ENCODE measurements around the gene NECTIN2. TPM values are rescaled to one million over a fixed set of nuclear protein-coding genes. Genes with fewer than 3 reads are reported as not detected.
"Not testable (repeated sequence)": the region's sequence is repeated elsewhere in the genome, so short reads cannot be mapped to it uniquely, and the experiment has no call there.

Gene NECTIN2
- total RNA-seq, 1 donor from 2014 or later = 116 TPM

DNA sequence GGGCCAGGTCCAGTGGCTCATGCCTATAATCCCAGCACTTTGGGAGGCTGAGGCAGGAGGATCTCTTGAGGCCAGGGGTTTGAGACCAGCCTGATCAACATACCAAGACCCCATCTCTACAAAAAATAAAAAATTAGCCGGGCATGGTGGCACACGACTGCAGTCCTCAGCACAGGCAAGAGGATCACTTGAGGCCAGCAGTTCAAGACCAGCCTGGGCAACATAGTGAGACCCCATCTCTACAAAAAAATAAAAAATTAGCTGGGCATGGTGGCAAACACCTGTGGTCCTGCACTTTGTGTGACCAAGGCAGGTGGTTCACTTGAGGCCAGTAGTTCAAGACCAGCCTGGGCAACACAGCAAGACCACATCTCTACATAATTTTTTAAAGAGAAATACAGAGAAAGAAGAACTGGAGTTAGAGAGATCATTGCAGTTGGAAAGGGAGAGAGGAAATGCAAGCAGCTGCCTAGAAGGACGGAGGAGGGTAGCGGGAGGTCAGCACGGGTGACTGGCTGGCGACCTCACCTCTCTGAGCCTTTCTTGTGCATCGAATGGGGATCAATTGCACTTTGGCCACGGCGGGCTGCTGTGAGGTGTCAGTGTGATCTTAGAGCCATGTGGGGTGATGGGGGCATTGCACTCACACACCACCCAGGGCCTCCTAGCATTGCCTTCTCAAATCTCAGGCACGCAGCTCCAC is 23.3 kb upstream of the NECTIN2 start:
- Mint-ChIP-seq H3K27me3 (ENCODE audit: low read depth) (peaks cover 23% of the 10 kb centered on the region), H3K36me3 (ENCODE audit: low read depth) (no peaks in the 10 kb centered on the region), H3K27ac (ENCODE audit: unreplicated experiment) (no peak overlapping the region), H3K4me1 (ENCODE audit: low read depth) (peaks cover 14% of the 10 kb centered on the region), H3K9me3 (ENCODE audit: low read depth) (no peaks in the 10 kb centered on the region), H3K4me3 (ENCODE audit: unreplicated experiment) (no peak overlapping the region)
- TF ChIP-seq, protein P1, sequence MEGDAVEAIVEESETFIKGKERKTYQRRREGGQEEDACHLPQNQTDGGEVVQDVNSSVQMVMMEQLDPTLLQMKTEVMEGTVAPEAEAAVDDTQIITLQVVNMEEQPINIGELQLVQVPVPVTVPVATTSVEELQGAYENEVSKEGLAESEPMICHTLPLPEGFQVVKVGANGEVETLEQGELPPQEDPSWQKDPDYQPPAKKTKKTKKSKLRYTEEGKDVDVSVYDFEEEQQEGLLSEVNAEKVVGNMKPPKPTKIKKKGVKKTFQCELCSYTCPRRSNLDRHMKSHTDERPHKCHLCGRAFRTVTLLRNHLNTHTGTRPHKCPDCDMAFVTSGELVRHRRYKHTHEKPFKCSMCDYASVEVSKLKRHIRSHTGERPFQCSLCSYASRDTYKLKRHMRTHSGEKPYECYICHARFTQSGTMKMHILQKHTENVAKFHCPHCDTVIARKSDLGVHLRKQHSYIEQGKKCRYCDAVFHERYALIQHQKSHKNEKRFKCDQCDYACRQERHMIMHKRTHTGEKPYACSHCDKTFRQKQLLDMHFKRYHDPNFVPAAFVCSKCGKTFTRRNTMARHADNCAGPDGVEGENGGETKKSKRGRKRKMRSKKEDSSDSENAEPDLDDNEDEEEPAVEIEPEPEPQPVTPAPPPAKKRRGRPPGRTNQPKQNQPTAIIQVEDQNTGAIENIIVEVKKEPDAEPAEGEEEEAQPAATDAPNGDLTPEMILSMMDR (IDR thresholded peaks at IDR 0.05) = no peak
- no peak for DNase-seq (ENCODE audit: low spot score)

DNA sequence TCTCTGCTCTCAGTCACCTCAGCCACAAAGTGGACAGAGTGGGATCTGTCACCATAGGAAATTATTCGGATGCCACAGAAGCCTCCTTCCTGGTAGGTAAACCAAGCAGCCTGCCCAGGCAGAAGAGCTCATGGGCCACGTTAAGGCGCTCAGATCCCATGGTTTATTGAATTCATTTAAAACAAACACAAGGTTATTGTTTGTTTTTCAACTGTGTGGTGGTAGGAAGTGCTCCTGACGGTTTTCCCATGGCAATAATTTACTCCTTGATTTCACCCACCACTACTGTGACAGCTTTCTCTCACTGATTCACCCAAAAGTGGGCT is 22.8 kb upstream of the NECTIN2 start:
- no peak for DNase-seq (ENCODE audit: low spot score)
- peaks cover 21% of the 10 kb centered on the region for H3K27me3 Mint-ChIP-seq (ENCODE audit: low read depth)
- peaks cover 14% of the 10 kb centered on the region for H3K4me1 Mint-ChIP-seq (ENCODE audit: low read depth)
- TF ChIP-seq, protein P1 (IDR thresholded peaks at IDR 0.05) = no peak
- H3K9me3 Mint-ChIP-seq (ENCODE audit: low read depth) = no peaks in the 10 kb centered on the region
- no peak overlapping the region for H3K4me3 Mint-ChIP-seq (ENCODE audit: unreplicated experiment)
- no peak overlapping the region for H3K27ac Mint-ChIP-seq (ENCODE audit: unreplicated experiment)
- H3K36me3 Mint-ChIP-seq (ENCODE audit: low read depth) = no peaks in the 10 kb centered on the region

DNA sequence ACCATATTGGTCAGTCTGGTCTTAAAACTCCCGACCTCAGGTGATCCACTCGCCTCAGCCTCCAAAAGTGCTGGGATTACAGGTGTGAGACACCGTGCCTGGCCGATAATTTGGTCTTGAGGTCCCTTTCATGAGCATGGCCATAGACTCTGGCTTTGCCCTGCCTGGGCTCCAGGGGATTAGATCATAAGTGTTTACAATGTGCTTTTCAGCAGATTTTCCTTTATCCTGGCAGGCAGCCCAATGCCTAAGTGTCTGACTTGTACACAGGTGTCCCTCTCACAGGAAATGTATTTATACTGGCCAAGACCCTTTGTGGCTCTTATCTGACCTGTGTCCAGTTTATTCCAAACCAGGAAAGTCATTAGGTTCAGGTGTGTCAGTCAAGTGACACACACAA is 21.3 kb upstream of the NECTIN2 start:
- H3K4me3 Mint-ChIP-seq (ENCODE audit: unreplicated experiment) = no peak overlapping the region
- H3K36me3 Mint-ChIP-seq (ENCODE audit: low read depth) = no peaks in the 10 kb centered on the region
- TF ChIP-seq, protein P1 (IDR thresholded peaks at IDR 0.05) = no peak
- peaks cover 15% of the 10 kb centered on the region for H3K4me1 Mint-ChIP-seq (ENCODE audit: low read depth)
- DNase-seq (ENCODE audit: low spot score) = no peak
- no peaks in the 10 kb centered on the region for H3K9me3 Mint-ChIP-seq (ENCODE audit: low read depth)
- H3K27ac Mint-ChIP-seq (ENCODE audit: unreplicated experiment) = no peak overlapping the region
- peaks cover 21% of the 10 kb centered on the region for H3K27me3 Mint-ChIP-seq (ENCODE audit: low read depth)

DNA sequence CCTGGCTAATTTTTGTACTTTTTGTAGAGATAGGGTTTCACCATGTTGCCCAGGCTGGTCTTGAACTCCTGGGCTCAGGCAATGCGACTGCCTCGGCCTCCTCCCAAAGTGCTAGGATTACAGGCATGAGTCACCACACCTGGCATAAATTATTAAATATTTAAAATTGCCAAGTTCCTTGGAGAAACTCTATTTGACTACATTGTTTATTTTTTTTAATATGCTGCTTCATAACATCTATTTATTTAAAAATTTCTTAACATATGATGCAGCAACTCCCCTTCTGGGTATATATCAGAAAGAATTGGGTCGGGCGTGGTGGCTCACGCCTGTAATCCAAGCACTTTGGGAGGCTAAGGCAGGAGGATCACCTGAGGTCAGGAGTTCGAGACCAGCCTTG is 13.2 kb upstream of the NECTIN2 start:
- not testable (repeated sequence) for H3K9me3 Mint-ChIP-seq (ENCODE audit: low read depth); DNase-seq (ENCODE audit: low spot score); H3K4me1 Mint-ChIP-seq (ENCODE audit: low read depth); H3K27ac Mint-ChIP-seq (ENCODE audit: unreplicated experiment); H3K36me3 Mint-ChIP-seq (ENCODE audit: low read depth); H3K4me3 Mint-ChIP-seq (ENCODE audit: unreplicated experiment)
- peaks cover 13% of the 10 kb centered on the region for H3K27me3 Mint-ChIP-seq (ENCODE audit: low read depth)

DNA sequence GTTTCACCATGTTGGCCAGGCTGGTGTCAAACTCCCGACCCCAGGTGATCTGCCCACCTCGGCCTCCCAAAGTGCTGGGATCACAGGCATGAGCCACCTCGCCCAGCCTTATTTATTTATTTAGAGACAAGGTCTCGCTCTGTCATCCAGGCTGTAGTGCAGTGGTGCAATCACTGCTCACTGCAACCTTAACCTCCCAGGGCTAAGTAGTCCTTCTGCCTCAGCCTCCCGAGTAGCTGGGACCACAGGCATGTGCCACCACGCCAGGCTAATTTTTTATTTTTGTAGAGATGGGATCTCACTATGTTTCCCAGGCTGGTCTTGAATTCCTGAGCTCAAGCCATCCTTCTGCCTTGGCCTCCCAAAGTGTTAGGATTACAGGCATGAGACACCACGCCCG is 11.7 kb upstream of the NECTIN2 start:
- H3K27ac Mint-ChIP-seq (ENCODE audit: unreplicated experiment); H3K9me3 Mint-ChIP-seq (ENCODE audit: low read depth); H3K4me3 Mint-ChIP-seq (ENCODE audit: unreplicated experiment); H3K4me1 Mint-ChIP-seq (ENCODE audit: low read depth); DNase-seq (ENCODE audit: low spot score); H3K36me3 Mint-ChIP-seq (ENCODE audit: low read depth): not testable (repeated sequence)
- H3K27me3 Mint-ChIP-seq (ENCODE audit: low read depth) = peaks cover 13% of the 10 kb centered on the region

DNA sequence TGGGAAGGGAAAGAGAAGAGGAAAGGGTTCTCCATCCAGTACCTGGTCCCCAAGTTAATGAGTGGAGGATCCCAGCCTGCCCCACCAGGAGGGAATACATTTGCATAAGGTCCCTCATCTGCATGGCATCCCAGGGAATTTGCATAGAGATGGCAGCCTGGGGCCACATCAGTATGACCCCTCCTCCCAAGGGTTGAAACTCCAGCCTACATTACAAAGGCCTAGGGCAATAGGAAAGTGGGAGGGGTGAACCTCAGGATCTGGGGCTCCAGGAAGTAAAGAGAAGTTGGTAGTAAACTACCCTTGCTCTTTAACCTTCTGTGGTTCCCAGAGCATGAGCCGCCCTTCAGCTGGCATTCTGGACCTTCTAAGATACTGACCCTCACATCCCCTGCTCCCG is 6.8 kb upstream of the NECTIN2 start:
- Mint-ChIP-seq H3K4me3 (ENCODE audit: unreplicated experiment) (no peak overlapping the region), H3K27me3 (ENCODE audit: low read depth) (peaks cover 5% of the 10 kb centered on the region), H3K4me1 (ENCODE audit: low read depth) (no peaks in the 10 kb centered on the region), H3K9me3 (ENCODE audit: low read depth) (no peaks in the 10 kb centered on the region), H3K27ac (ENCODE audit: unreplicated experiment) (no peak overlapping the region), H3K36me3 (ENCODE audit: low read depth) (no peaks in the 10 kb centered on the region)
- TF ChIP-seq, protein P1 (IDR thresholded peaks at IDR 0.05) = no peak
- DNase-seq (ENCODE audit: low spot score) = no peak

Measured in chondrocyte (in vitro differentiated cells).